Amniotic stem cell (primary cell): ENCODE results near the gene FDX2.
A peak's percentile ranks its signal among the peaks of the same experiment; 100 is the strongest.
"Not testable (repeated sequence)": the region's sequence is repeated elsewhere in the genome, so short reads cannot be mapped to it uniquely, and the experiment has no call there.

Experiments
- DNase-seq: peaks from one replicate; lab custom pipeline; 2025; lab: John Stamatoyannopoulos, UW

Gene FDX2

DNA sequence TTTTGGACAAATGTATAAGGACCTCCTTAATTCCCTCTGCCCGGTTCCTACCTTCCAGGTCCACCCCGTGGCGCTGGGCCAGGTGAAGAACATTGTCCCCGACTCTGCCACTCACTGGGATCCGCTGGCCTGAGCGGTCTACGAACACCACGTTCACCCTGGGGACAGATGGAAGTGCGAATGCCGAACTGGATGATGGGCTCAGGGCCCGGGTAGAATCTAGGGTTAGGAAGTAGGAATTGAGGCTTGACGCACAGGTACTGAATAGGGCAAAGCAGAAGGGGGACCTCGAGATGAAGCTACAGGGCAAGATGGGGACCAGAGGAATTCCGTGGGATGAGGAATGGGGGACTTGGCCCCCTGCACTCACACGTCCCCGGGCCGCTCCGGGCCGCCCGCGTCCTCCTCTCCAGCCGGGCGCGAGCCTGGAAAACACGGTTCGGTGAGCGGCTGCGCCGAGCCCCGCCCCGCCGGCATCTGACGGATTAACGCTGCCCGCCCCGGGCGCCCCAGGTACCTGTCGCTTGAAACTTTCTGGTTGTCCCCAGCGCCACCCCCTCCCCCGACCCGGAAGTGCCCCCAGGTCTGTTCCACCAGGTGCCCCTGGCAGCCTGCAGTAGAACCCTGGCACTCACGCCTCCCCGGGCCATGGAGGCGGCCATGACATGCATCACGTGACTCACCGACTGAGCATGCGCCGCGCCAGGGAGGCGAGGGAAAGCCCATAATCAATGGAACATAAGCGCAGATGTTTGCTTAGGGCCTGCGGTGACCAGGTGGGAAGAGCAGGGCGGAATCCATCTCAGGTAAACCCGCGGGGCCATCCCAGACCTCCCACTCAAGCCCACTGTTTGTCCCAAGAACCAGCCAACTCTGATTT, at the start of gene FDX2:
FDX2 (minus strand) TSS at position 681 of the 880 bp plus-strand sequence; CDS start at position 662, 19 bp downstream.
- DNase-seq, result no peak

- DNase-seq, result no peak
Observed at GRCh38 chr19:10365518-10365917, 49.7 kb upstream of the FDX2 start.

DNA sequence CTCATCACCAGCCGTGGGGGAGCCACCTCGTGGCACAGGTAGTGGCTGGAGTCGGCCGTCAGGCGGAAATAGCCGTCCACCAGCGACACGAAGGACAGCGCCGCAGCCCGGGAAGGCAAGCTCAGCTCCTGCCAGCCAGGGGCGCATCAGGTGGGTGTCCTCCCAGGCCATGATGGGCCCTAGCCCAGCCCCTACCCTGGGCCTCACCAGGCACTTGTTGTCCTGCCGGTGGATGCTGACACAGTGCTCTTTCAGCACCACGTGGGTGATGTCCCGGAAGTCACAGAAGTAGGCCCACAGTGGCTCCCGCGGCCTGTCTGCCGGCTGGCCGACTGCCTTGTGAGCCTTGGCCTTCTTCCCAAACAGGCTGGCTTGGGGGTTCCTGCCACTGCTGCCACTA, 48.8 kb upstream of the FDX2 start:
- no peak for DNase-seq

DNA sequence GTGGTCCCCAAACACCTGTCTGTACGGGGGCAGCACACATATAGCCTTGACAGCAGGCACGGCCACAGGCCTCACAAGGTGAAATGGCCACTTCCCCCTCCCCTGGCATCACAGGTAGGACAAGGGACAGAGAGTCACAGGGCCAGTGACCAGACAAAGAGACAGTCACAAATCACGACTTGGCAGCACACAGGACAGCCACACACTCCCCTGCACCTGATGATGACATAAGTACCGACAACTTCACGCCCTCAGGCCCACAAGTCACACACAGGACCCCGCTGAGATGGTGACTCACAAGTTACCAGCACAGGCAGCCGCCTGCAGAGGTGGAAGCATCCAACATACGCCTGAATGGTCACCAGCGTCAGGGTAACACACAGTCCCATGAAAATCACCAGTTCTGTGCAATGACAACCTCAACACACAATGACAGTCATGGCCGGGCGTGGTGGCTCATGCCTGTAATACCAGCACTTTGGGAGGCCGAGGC, 48.0 kb upstream of the FDX2 start:
- DNase-seq, result no peak

- DNase-seq, result no peak
Observed at GRCh38 chr19:10362259-10362658, 46.4 kb upstream of the FDX2 start.

DNA sequence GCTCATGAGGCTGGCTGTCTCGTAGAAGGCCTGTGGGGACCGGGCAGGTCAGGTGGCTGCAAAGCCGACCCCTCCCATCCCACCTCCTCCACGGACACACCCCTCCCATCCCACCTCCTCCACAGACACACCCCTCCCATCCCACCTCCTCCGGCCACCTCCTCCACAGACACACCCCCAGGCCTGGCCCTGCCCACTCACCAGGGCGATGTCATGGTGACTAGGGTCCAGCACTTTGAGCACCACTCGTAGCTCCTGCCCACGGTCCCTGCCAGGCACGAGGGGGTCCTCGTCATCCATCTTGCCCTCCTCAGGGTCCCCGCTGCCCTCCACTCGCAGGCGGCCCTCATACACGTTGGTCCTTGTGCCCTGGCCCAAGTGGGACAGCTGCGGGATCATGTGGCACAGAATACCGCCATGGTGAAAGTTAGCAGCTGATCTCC, 45.8 kb upstream of the FDX2 start:
- DNase-seq, result no peak

DNA sequence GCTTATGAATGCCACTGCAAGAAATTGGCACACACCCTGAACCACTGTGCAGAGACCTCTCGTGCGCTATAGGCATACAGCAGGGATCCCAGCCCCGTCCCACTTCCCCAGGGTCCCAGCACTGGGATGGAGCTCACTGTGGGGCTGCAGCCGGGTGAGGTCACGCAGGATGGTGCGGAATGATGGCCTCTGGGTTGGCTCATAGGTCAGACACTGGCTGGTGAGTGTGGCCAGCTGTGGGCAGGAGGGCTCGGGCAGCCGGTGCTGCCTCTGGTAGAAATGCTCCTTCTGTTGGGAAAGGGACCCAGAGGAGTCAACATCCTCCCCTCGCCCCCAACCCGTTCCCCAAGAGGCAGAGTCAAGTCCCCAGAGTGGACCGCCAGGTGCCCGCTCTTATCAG, 40.6 kb upstream of the FDX2 start:
- DNase-seq, result no peak

- no peak for DNase-seq
Observed at GRCh38 chr19:10353793-10354391, 38.1 kb upstream of the FDX2 start.

DNA sequence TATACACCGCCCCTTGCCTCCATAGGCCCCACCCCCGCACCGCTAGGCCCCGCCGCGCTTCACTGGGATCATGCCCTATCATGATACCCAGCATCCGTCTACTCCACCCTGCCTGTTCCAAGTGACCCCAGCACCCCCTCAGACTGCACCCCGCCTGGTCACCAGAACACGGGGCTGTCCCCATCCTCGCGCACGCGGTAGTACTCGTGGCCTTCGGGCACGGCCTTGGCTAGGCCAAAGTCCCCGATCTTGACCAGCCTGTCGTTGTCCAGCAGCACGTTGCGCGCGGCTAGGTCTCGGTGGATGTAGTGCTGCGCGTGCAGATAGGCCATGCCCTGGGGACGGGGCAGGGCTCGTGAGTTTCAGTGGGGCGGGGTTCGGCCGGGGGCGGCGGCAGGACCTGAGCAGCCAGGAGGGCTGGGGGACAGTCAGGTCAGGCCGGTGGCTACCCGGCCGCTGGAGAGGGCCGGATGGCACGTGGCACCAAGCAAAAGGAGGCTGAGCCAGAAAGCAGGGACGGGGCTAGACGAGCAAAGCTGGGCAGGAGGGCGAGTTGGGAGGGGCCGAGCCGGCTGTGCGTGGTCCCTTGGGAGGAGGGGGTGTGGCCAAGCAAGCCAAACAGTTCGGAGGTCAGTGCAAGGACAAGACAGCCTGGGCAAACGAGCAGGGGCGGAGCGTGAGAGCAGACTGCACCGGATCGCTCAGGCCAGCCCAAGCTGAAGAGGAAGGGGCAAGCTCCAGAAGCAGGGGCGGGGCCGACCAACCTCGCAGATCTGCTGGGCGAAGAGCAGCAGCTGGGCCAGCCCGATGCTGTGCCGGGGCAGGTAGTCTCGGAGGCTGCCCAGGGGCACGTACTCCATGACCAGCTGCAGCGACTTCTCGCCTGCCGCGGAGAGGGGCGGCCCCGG, 37.2 kb upstream of the FDX2 start:
- no peak for DNase-seq

DNA sequence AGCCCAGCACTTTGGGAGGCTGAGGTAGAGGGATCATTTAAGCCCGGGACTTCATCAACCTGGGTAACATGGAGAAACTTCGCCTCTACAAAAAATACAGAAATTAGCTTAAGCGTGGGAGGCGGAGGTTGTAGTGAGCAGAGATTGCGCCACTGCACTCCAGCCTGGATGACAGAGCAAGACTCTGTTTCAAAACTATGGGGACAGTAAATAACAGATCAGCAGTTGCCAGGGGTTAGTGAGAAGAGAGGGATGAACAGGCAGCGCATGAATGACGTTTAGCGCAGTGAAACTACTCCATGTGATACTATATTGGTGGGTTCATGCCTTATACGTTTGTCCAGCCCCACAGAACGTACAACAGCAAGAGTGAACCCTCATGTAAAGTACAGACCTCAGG, 30.7 kb upstream of the FDX2 start:
- no peak for DNase-seq

- DNase-seq, result no peak
Observed at GRCh38 chr19:10344780-10345179, 29.0 kb upstream of the FDX2 start.

DNA sequence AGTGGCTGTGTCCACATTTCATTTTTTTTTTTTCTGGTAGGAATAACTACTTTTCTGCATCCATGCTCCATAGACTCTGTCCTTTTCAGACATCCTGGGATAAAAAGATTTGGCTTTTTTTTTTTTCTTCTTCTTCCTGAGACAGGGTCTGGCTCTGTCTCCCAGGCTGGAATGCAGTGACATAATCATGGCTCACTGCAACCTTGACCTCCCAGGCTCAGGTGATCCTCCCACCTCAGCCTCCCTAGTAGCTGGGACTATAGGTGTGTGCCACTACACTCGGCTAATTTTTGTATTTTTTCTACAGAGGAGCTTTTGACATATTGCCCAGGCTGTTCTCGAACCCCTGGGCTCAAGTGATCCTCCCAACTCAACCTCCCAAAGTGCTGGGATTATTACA, 27.7 kb upstream of the FDX2 start:
- DNase-seq, result no peak

DNA sequence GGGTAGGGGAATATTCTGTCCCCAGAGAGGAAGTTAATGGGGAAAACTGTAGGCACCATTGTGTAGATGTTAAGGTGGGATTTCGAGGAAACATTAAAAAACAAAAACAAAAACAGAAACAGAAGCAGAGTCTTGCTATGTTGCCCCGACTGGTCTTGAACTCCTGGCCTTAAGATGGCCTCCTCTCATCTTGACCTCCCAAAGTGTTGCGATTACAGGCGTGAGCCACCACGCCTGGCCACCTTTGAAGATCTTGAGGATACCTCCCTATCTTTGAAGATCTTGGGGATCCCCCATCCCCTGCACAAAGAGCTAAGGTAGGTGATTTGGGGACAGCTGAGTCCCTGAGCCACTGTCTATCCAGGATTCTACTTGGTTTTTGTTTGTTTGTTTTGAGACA, 24.2 kb upstream of the FDX2 start:
- DNase-seq, result no peak

DNA sequence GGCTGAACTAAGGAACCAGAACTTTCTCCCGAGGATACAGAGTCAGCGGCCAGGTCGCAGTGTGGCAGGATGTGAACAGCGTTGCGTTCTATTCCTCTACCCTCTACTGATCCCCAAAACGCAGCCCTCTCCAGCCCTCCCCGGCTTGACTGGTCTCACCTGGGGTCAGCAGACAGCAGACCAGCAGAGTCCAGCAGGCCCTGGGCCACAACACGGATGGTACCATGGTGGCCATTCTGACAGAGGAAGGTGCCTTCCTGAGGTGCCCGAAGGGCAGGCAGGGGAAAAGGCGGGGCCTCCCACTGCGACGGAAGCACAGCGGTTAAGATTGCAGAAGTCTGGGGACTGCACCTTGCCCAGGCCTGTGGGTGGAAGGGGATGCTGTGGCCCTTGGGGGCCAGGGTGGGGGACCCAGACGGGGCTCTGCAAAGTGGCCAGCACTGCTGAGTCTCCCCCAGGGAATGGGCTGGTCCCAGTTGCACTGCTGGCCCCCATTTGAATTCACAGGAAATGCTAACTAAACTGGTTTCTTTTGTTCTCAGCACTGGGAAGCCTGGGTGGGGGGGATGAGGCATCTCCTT, 23.7 kb upstream of the FDX2 start, which contains the start of gene ICAM3:
ICAM3 (minus strand) TSS at position 245 of the 581 bp plus-strand sequence; CDS start at position 235, 10 bp downstream.
- no peak for DNase-seq

DNA sequence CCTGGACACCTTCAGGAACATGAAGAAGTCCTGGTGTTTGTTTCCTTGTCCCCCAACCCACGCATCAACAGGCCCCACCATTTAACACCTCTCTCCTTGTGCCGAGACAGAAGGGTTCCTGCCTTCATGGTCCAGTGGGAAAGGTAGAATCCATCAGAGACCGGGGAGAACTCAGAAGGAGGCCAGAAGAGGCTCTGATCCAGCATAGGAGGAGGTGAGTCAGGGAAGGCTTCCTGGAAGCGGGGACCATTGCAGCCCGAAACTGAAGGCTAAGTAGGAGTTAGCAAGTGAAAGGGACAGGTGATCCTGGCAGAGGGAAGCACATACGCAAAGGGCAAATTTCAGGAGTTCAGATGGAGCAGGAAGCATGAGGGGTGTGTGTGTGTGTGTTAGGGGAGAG, 23.1 kb upstream of the FDX2 start:
- no peak for DNase-seq

DNA sequence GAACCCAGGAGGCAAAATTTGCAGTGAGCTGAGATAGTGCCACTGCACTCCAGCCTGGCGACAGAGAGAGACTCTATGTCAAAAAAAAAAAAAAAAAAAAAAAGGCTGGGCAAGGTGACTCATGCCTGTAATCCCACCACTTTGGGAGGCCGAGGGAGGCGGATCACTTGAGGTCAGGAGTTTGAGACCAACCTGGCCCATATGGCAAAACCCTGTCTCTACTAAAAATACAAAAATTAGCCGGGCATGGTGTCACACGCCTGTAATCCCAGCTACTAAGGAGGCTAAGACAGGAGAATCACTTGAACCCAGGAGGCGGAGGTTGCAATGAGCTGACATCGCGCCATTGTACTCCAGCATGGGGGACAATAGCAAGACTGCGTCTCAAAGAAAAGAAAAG, 20.9 kb upstream of the FDX2 start:
- DNase-seq, result not testable (repeated sequence)

- DNase-seq, result no peak
Observed at GRCh38 chr19:10335352-10335985, 19.7 kb upstream of the FDX2 start.

DNA sequence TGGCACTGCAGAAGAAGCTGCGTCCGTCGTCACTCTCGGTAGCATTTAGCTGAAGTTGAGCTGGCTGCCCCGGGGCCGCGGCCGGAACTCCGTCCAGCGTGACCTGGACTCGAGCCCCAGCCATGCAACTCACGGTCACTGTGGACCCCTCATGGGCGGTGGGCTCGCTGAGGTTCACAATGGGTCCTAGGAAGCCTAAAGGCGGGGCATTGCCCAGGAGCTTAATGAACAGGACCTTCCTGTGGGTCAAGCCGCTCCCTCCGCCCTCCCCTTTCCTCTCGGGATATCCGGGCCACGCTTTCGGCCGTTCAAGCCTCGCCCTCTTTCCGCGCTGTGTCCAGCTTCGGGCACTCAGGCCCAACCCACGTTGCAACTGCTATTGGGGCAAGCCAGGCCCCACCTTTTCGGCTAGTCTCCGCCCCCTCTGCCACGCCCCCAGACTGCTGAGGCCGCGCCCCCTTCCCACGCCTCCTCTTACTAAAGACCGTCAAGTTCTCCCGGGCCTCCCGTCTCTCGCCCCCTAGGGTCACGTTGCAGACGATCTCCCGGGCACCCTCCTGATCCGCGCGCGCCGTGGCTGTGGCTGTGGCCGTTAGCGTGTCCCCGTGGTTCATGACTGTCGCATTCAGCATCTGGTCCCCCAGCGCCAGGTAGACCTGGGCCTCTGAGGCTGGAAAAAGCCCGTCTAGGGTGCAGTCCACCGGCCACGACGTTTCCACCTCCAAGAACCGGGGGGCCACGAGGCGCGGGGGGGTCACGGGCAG, 19.0 kb upstream of the FDX2 start:
- peak; percentile 81 for DNase-seq

DNA sequence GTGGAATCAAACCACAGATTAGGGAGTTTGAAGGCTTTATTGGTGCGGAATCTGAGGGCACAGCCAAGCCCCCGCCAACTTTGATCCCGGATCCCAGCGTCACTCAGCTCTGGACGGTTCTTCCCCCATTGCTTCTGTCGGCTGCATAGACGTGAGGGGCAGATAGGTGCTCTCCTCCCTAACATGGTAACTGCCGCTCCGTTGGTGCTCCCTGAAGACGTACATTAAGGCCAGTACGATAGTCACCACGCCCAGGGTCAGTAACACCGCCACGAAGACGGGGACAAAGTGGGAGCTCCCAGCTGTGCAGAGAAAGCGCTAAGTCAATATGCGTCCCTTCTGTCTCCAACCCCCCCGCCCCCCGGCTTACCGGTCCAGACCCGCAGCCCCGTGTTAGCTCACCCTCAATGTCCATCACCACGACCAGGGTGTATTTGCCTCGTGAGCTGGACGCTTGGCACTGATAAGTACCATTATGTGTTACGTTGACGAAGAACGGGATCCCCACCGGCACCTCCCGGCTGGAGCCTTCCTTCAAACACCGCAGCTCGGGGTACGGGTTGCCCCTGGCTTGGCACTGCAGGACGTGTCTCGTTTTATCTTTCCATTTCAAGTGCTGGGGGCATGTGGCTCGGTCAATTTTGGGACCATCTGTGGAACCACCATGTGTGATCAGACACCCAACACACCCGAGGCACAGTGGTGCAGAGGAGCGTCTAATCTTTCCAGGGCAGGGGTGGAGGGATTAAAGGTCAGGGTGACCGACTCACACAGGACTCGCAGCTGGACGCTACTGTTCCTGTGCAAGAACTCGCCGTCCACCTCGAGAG, 18.2 kb upstream of the FDX2 start:
- no peak for DNase-seq
